Loucy (cell line): ENCODE data around the gene TMED10.

Experiments
- H2AFZ ChIP-seq: fragments of 200-600 bp; sonication (generic); 2 replicates; pipeline ENCODE4 v1.6.0; 2016; ENCODE audit warnings: antibody characterized with exemption, mild to moderate bottlenecking, low read length, moderate library complexity
- H3F3A ChIP-seq: fragments of 200-600 bp; 2 replicates; pipeline ENCODE4 v1.6.0; 2016; ENCODE audit warnings: antibody characterized with exemption, low read depth, mild to moderate bottlenecking
- H3K27me3 ChIP-seq: fragments of 200-600 bp; sonication (generic); 2 replicates; pipeline ENCODE4 v1.6.1; 2014; ENCODE audit warnings: low read length, mild to moderate bottlenecking; ENCODE audit not compliant: insufficient read depth, poor library complexity, severe bottlenecking
- H3K36me3 ChIP-seq: fragments of 200-600 bp; sonication (generic); 2 replicates; pipeline ENCODE4 v1.6.1; 2016; ENCODE audit warnings: low read length; ENCODE audit not compliant: insufficient read depth
- H3K4me1 ChIP-seq: fragments of 200-600 bp; sonication (generic); 2 replicates; pipeline ENCODE4 v1.5.1; 2014; ENCODE audit warnings: low read length, mild to moderate bottlenecking; ENCODE audit not compliant: insufficient read depth, poor library complexity, severe bottlenecking
- H3K4me2 ChIP-seq: fragments of 200-600 bp; sonication (generic); 2 replicates; pipeline ENCODE4 v1.6.0; 2014; ENCODE audit warnings: antibody characterized with exemption, low read length, low read depth, mild to moderate bottlenecking; ENCODE audit not compliant: poor library complexity, severe bottlenecking
- H3K4me3 ChIP-seq: fragments of 200-600 bp; sonication (generic); 2 replicates; pipeline ENCODE4 v1.5.1; 2014; ENCODE audit warnings: low read length, mild to moderate bottlenecking, mixed read lengths; ENCODE audit not compliant: poor library complexity, severe bottlenecking
- H3K79me2 ChIP-seq: fragments of 200-600 bp; sonication (generic); 2 replicates; pipeline ENCODE4 v1.6.1; 2014; ENCODE audit warnings: low read length; ENCODE audit not compliant: insufficient read depth
- H3K9ac ChIP-seq: fragments of 200-600 bp; sonication (generic); 2 replicates; pipeline ENCODE4 v1.6.0; 2014; ENCODE audit warnings: mild to moderate bottlenecking, low read depth, low read length, moderate library complexity; ENCODE audit not compliant: poor library complexity, severe bottlenecking
- H3K9me2 ChIP-seq: fragments of 200-600 bp; sonication (generic); replicated peaks from 2 replicates; pipeline ENCODE4 v1.6.1; 2016; ENCODE audit warnings: low read depth, low read length, mixed read lengths
- H3K9me3 ChIP-seq: fragments of 200-600 bp; sonication (generic); 2 replicates; pipeline ENCODE4 v1.6.1; 2014; ENCODE audit warnings: mild to moderate bottlenecking, antibody characterized with exemption, low read length, low read depth; ENCODE audit not compliant: insufficient read depth
- H4K20me1 ChIP-seq: fragments of 200-600 bp; sonication (generic); 2 replicates; pipeline ENCODE4 v1.6.0; 2014; ENCODE audit warnings: antibody characterized with exemption, low read length, mild to moderate bottlenecking; ENCODE audit not compliant: insufficient read depth, poor library complexity, severe bottlenecking
- EZH2phosphoT487 ChIP-seq: fragments of 200-600 bp; IDR thresholded peaks from 2 replicates; pipeline ENCODE4 v1.6.1; 2018; ENCODE audit warnings: antibody characterized with exemption, mild to moderate bottlenecking, moderate library complexity, borderline replicate concordance
- TF ChIP-seq, protein P1 (sequence below): fragments of 200-600 bp; sonication (generic); conservative IDR thresholded peaks from 2 replicates; pipeline ENCODE4 v1.5.1; 2014; ENCODE audit warnings: mild to moderate bottlenecking, antibody characterized with exemption, low read length

TMED10 gene

DNA sequence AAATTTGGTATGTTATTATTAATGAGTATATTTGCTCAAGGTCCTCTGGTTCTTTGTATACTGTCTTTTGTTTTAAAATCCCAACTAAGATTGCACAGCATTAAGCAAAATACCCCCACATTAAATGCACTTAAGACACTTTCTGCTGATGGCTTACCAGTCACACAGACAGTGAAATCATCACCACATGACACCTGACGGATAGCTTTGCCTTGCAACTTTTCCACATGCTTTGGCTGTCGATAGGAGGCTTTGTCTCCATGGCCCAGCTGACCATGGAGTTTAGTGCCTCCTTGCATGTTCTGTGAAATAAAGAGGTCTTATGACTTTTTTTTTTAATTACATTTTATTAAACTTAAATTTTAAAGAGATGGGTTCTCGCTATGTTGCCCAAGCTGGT lies 69.2 kb downstream of the TMED10 start:
- no peak overlapping the region for H3K4me2 ChIP-seq
- H4K20me1 ChIP-seq: no peaks in the 10 kb centered on the region
- H3K9ac ChIP-seq: no peak overlapping the region
- no peak overlapping the region for H2AFZ ChIP-seq
- H3F3A ChIP-seq: no peaks in the 10 kb centered on the region
- no peak overlapping the region for H3K4me3 ChIP-seq
- no peaks in the 10 kb centered on the region for H3K9me2 ChIP-seq
- no peaks in the 10 kb centered on the region for H3K27me3 ChIP-seq
- TF ChIP-seq EZH2phosphoT487: no peak
- TF ChIP-seq, protein P1, sequence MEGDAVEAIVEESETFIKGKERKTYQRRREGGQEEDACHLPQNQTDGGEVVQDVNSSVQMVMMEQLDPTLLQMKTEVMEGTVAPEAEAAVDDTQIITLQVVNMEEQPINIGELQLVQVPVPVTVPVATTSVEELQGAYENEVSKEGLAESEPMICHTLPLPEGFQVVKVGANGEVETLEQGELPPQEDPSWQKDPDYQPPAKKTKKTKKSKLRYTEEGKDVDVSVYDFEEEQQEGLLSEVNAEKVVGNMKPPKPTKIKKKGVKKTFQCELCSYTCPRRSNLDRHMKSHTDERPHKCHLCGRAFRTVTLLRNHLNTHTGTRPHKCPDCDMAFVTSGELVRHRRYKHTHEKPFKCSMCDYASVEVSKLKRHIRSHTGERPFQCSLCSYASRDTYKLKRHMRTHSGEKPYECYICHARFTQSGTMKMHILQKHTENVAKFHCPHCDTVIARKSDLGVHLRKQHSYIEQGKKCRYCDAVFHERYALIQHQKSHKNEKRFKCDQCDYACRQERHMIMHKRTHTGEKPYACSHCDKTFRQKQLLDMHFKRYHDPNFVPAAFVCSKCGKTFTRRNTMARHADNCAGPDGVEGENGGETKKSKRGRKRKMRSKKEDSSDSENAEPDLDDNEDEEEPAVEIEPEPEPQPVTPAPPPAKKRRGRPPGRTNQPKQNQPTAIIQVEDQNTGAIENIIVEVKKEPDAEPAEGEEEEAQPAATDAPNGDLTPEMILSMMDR: no peak
- peaks cover 40% of the 10 kb centered on the region; the same call in 1 of the 2 replicates for H3K36me3 ChIP-seq
- H3K79me2 ChIP-seq: no peaks in the 10 kb centered on the region
- H3K9me3 ChIP-seq: no peaks in the 10 kb centered on the region
- no peaks in the 10 kb centered on the region for H3K4me1 ChIP-seq

DNA sequence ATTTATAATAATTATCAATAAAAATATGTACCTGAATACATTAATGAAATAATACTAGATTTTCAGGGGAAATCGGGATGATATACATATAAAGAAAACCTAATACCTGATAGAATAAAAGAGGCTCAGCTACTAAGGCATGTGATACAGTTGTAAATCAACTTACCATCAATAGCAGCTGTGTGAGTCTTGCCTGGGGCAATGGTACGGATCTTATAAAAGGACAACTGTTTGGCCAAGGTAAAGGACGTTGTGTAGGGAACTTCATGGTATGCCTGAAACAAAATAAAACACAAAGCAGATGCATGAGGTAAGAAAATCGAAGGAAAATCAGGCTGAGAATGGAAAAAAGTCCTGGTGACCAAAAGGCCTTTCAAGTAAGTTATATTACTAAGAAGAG lies 74.9 kb downstream of the TMED10 start:
- no peak overlapping the region for H2AFZ ChIP-seq
- no peaks in the 10 kb centered on the region for H3K27me3 ChIP-seq
- H3K4me1 ChIP-seq: no peaks in the 10 kb centered on the region
- H3F3A ChIP-seq: no peaks in the 10 kb centered on the region
- no peak overlapping the region for H3K9ac ChIP-seq
- no peaks in the 10 kb centered on the region for H3K9me3 ChIP-seq
- H4K20me1 ChIP-seq: no peaks in the 10 kb centered on the region
- TF ChIP-seq EZH2phosphoT487: no peak
- TF ChIP-seq, protein P1: no peak
- peaks cover 24% of the 10 kb centered on the region; the same call in 1 of the 2 replicates for H3K36me3 ChIP-seq
- H3K79me2 ChIP-seq: no peaks in the 10 kb centered on the region
- H3K4me3 ChIP-seq: no peak overlapping the region
- H3K4me2 ChIP-seq: no peak overlapping the region
- no peaks in the 10 kb centered on the region for H3K9me2 ChIP-seq

DNA sequence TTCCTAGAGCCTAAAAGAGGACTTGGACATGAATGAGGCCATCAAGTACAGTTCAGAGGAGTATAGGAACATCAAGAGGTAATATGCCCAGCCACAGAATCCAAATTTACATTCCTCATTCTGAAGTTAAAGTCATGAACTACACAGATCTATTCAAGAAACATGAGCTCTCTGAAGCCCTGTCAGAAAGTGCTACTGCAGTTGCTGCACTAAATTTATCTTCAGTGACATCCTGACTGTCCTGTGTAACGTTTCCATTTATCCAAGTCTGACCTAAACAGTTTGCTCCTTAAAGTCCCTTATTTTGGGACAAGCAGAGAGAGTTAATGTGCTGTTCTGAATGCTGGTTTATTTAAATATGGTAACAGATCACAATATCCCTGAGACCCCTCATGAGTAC lies 77.7 kb downstream of the TMED10 start:
- H3K4me2 ChIP-seq: no peak overlapping the region

More for the DNA sequence above, 77.7 kb downstream of the TMED10 start:
- Histone ChIP-seq H3K4me3 (no peak overlapping the region), H3K9me2 (no peaks in the 10 kb centered on the region), H3K79me2 (no peaks in the 10 kb centered on the region), H4K20me1 (no peaks in the 10 kb centered on the region), H3K9ac (no peak overlapping the region), H3F3A (no peaks in the 10 kb centered on the region), H3K4me1 (no peaks in the 10 kb centered on the region), H3K9me3 (no peaks in the 10 kb centered on the region), H2AFZ (no peak overlapping the region), H3K27me3 (no peaks in the 10 kb centered on the region), H3K36me3 (peaks cover 41% of the 10 kb centered on the region; the same call in 1 of the 2 replicates)
- TF ChIP-seq EZH2phosphoT487: no peak
- TF ChIP-seq, protein P1: no peak
